C4-2B (cell line): ENCODE results near the gene LDLR.

ENCODE experiments used
- H3K27ac ChIP-seq: fragments of 450-650 bp; 2 replicates; pipeline ENCODE4 v1.5.1; 2017
- ZFX ChIP-seq: fragments of 450-650 bp; IDR thresholded peaks from 2 replicates; pipeline ENCODE4 v1.6.1; 2017
- TF ChIP-seq, protein P1 (sequence below): fragments of 450-650 bp; conservative IDR thresholded peaks from 2 replicates; pipeline ENCODE4 v1.5.1; 2017; ENCODE audit warnings: mild to moderate bottlenecking

LDLR gene

GRCh38 chr19:11050323-11051114, 38.7 kb upstream of the LDLR start:
- no peak overlapping the region for H3K27ac ChIP-seq

GRCh38 chr19:11053817-11054195, 35.5 kb upstream of the LDLR start:
- TF ChIP-seq, protein P1, sequence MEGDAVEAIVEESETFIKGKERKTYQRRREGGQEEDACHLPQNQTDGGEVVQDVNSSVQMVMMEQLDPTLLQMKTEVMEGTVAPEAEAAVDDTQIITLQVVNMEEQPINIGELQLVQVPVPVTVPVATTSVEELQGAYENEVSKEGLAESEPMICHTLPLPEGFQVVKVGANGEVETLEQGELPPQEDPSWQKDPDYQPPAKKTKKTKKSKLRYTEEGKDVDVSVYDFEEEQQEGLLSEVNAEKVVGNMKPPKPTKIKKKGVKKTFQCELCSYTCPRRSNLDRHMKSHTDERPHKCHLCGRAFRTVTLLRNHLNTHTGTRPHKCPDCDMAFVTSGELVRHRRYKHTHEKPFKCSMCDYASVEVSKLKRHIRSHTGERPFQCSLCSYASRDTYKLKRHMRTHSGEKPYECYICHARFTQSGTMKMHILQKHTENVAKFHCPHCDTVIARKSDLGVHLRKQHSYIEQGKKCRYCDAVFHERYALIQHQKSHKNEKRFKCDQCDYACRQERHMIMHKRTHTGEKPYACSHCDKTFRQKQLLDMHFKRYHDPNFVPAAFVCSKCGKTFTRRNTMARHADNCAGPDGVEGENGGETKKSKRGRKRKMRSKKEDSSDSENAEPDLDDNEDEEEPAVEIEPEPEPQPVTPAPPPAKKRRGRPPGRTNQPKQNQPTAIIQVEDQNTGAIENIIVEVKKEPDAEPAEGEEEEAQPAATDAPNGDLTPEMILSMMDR = no peak
- no peak for TF ChIP-seq ZFX
- H3K27ac ChIP-seq = no peak overlapping the region

More at GRCh38 chr19:11050323-11051114, 38.7 kb upstream of the LDLR start:
- TF ChIP-seq, protein P1 = no peak
- no peak for TF ChIP-seq ZFX

DNA sequence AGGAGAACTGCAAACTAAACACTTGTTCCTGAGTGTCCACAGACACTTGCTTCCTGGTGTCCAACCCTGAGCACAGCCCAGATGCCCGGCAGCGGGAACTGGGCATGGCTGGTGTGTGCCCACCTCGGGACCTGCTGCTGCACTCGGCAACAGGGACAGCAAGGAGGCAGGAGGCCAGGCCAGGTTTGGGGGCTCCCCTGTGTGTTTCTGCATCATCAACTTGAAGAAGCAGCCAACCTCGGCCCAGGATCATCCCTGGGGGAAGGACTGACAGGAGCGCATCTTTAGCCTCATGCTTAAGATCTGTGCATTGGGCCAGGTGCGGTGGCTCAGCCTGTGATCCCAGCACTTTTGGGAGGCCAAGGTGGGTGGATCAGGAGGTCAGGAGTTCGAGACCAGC, 35.1 kb upstream of the LDLR start:
- TF ChIP-seq ZFX = no peak
- TF ChIP-seq, protein P1 = no peak
- no peak overlapping the region for H3K27ac ChIP-seq

DNA sequence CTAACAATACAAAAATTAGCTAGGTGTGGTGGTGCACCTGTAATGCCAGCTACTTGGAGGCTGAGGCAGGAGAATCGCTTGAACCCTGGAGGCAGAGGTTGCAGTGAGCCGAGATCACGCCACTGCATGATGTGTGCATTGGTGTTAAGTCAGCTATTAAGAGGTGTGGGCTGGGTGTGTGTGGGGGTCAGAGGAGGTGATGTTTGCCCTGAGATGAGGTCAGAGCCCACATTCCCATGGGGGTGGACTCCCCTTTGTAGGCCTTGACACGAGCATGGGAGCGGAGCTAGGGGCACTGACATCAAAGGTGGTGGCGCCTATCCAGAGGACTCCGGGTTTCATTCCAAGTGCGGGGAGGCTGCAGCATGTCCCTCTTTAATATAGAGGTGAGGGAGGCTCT, 34.6 kb upstream of the LDLR start:
- no peak overlapping the region for H3K27ac ChIP-seq
- no peak for TF ChIP-seq ZFX
- TF ChIP-seq, protein P1 = no peak

DNA sequence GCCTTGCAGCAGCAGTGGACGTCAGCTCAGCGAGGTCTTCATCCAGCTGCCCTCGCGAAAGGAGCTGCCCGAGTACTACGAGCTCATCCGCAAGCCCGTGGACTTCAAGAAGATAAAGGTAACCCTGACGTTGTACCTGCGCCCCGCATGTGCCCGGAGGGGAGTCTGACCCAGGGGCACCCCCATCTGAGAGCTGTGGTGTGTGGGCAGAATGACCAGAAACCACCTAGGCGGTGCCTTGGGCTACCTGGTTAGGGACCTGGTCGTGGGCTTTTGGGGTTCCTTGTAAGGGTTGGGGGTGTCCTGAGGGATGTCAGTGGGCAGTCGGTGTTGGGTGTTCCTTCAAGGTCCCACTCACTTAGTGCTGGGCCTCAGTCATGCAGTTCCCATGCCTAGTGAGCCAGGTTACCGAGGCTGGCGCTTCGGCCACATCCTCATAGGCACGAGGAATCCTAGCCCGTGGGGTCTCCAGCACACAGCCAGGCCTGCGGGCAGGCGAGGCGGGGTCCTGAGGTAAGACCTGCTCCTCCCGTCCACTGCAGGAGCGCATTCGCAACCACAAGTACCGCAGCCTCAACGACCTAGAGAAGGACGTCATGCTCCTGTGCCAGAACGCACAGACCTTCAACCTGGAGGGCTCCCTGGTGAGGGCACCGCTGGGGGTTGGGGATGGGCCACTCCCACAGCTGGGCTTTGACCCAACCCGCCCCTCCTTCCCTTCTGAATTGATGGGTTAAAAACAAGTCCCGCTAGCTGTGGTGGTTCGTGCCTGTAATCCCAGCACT, 30.8 kb upstream of the LDLR start:
- TF ChIP-seq, protein P1 = no peak
- TF ChIP-seq ZFX = no peak
- H3K27ac ChIP-seq = no peak overlapping the region

DNA sequence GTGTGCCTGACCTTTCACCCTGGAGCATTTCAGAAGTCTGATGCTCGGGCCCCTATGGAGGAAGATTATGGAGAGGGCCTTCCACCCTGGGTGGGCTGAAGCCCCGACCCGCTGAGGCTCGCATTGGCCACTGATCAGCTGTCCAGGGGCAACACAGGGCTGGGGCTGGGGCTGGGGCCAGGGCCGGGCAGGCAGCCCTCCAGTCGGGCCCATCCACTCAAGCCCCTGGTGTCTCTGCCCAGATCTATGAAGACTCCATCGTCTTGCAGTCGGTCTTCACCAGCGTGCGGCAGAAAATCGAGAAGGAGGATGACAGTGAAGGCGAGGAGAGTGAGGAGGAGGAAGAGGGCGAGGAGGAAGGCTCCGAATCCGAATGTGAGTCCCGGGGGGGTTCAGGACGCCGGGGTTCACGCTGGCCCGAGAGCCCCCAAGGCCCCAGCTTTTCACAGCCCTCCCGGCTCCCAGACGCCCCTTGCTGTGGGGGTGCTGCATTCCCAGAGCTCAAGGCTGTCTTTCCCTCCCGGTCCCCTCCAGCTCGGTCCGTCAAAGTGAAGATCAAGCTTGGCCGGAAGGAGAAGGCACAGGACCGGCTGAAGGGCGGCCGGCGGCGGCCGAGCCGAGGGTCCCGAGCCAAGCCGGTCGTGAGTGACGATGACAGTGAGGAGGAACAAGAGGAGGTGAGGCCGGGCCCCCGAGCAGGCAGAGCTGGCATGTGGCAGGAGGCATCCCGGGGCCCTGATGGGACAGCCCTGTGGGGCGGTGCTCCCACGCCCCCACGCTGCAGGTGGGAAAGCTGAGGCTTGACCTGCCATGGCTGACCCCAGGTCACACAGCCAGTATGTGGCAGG, 29.5 kb upstream of the LDLR start:
- no peak overlapping the region for H3K27ac ChIP-seq
- TF ChIP-seq, protein P1 = no peak
- TF ChIP-seq ZFX = no peak

GRCh38 chr19:11061952-11062351, 27.3 kb upstream of the LDLR start:
- H3K27ac ChIP-seq = no peak overlapping the region
- TF ChIP-seq, protein P1 = no peak
- TF ChIP-seq ZFX = no peak
